Mammary epithelial cell (primary cell): Measurements from ENCODE around the gene EML4.

Experiments used
- CTCF ChIP-seq, 2 donors: IDR thresholded peaks in 1 of 2; conservative IDR thresholded peaks in 1 of 2; 2 replicates each; pipeline ENCODE4 v1.5.1; 2011 to 2012; ENCODE audit warnings: inconsistent platforms in 2 of 2, low read length in 2 of 2, mild to moderate bottlenecking in 2 of 2, control low read depth in 1 of 2, low read depth in 1 of 2; ENCODE audit not compliant: insufficient read depth in 1 of 2; ENCODE audit errors: extremely low read depth in 1 of 2
- EZH2 ChIP-seq: IDR thresholded peaks from 2 replicates; pipeline ENCODE4 v1.6.1; 2012; ENCODE audit warnings: low read length, inconsistent platforms, borderline replicate concordance

- TF ChIP-seq CTCF (conservative IDR thresholded peaks at IDR 0.05 in 1 of 2, IDR thresholded peaks at IDR 0.05 in 1 of 2; ENCODE audit: extremely low read depth in 1 of 2, insufficient read depth in 1 of 2, low read depth in 1 of 2, low read length in 2 of 2): no peak
- TF ChIP-seq EZH2: no peak
Observed at GRCh38 chr2:42284019-42284418, 114.9 kb downstream of the EML4 start.
